ENCODE results near the gene PVR. TPM values are rescaled to one million over a fixed set of nuclear protein-coding genes. Genes with fewer than 3 reads are reported as not detected.

The PVR gene
- total RNA-seq, 2 donors from 2014 or later: 21.2 to 31.6 TPM

- DNase-seq: no peak
- H3K4me1 ChIP-seq (ENCODE audit: control insufficient read depth, insufficient read depth, low read length): no peaks in the 10 kb centered on the region
- H3K4me3 ChIP-seq (ENCODE audit: low read length): no peak overlapping the region
- TF ChIP-seq CTCF (conservative IDR thresholded peaks at IDR 0.05): no peak
- H3K27ac Mint-ChIP-seq: no peak overlapping the region
- H3K36me3 Mint-ChIP-seq (ENCODE audit: low read depth): peaks cover 1% of the 10 kb centered on the region
- no peak overlapping the region for H3K27ac ChIP-seq (ENCODE audit: low read depth, low read length)
- H3K9me3 ChIP-seq (ENCODE audit: control insufficient read depth, low read length): no peaks in the 10 kb centered on the region
- H3K27me3 Mint-ChIP-seq (ENCODE audit: insufficient read depth): peaks cover 5% of the 10 kb centered on the region
- peaks cover 28% of the 10 kb centered on the region for H3K4me1 Mint-ChIP-seq
- H3K4me3 Mint-ChIP-seq: no peak overlapping the region
- H3K9ac ChIP-seq (ENCODE audit: extremely low read depth, low read length, poor library complexity, severe bottlenecking): no peak overlapping the region
- H3K9me3 Mint-ChIP-seq: peaks cover 8% of the 10 kb centered on the region
- H3K27me3 ChIP-seq (ENCODE audit: control insufficient read depth, insufficient read depth, low read length, poor library complexity, severe bottlenecking): no peaks in the 10 kb centered on the region
- no peaks in the 10 kb centered on the region for H3K36me3 ChIP-seq (ENCODE audit: control insufficient read depth, insufficient read depth, low read length)
- 94 to 100% methylated on average over 1 to 2 of the region's 2 CpGs for WGBS, 2 experiments (ENCODE audit: insufficient coverage in 1 of 2, insufficient read length in 1 of 2)
These were observed 8.9 kb upstream of the PVR start for GRCh38 chr19:44634785-44635184.

GRCh38 chr19:44635581-44636438, 7.9 kb upstream of the PVR start:
- peaks cover 1% of the 10 kb centered on the region for H3K36me3 Mint-ChIP-seq (ENCODE audit: low read depth)
- peaks cover 29% of the 10 kb centered on the region for H3K4me1 Mint-ChIP-seq
- DNase-seq: no peak
- WGBS, 2 experiments (ENCODE audit: insufficient coverage in 1 of 2, insufficient read length in 1 of 2): 68 to 98% methylated on average over 2 to 3 of the region's 3 CpGs
- H3K9me3 ChIP-seq (ENCODE audit: control insufficient read depth, low read length): no peaks in the 10 kb centered on the region
- no peak overlapping the region for H3K27ac Mint-ChIP-seq
- H3K4me3 ChIP-seq (ENCODE audit: low read length): no peak overlapping the region
- peaks cover 5% of the 10 kb centered on the region for H3K27me3 Mint-ChIP-seq (ENCODE audit: insufficient read depth)
- no peak overlapping the region for H3K27ac ChIP-seq (ENCODE audit: low read depth, low read length)
- no peak for TF ChIP-seq CTCF (conservative IDR thresholded peaks at IDR 0.05)
- no peaks in the 10 kb centered on the region for H3K36me3 ChIP-seq (ENCODE audit: control insufficient read depth, insufficient read depth, low read length)
- H3K9me3 Mint-ChIP-seq: peaks cover 8% of the 10 kb centered on the region
- H3K27me3 ChIP-seq (ENCODE audit: control insufficient read depth, insufficient read depth, low read length, poor library complexity, severe bottlenecking): no peaks in the 10 kb centered on the region
- no peak overlapping the region for H3K4me3 Mint-ChIP-seq
- no peak overlapping the region for H3K9ac ChIP-seq (ENCODE audit: extremely low read depth, low read length, poor library complexity, severe bottlenecking)
- no peaks in the 10 kb centered on the region for H3K4me1 ChIP-seq (ENCODE audit: control insufficient read depth, insufficient read depth, low read length)

GRCh38 chr19:44636439-44637389, 7.0 kb upstream of the PVR start:
- Histone ChIP-seq H3K27ac (ENCODE audit: low read depth, low read length) (no peak overlapping the region), H3K27me3 (ENCODE audit: control insufficient read depth, insufficient read depth, low read length, poor library complexity, severe bottlenecking) (no peaks in the 10 kb centered on the region), H3K9ac (ENCODE audit: extremely low read depth, low read length, poor library complexity, severe bottlenecking) (no peak overlapping the region), H3K4me3 (ENCODE audit: low read length) (no peak overlapping the region), H3K36me3 (ENCODE audit: control insufficient read depth, insufficient read depth, low read length) (no peaks in the 10 kb centered on the region), H3K4me1 (ENCODE audit: control insufficient read depth, insufficient read depth, low read length) (no peaks in the 10 kb centered on the region), H3K9me3 (ENCODE audit: control insufficient read depth, low read length) (no peaks in the 10 kb centered on the region)
- H3K36me3 Mint-ChIP-seq (ENCODE audit: low read depth): peaks cover 1% of the 10 kb centered on the region
- H3K27me3 Mint-ChIP-seq (ENCODE audit: insufficient read depth): peaks cover 10% of the 10 kb centered on the region
- peaks cover 8% of the 10 kb centered on the region for H3K9me3 Mint-ChIP-seq
- WGBS, 2 experiments (ENCODE audit: insufficient coverage in 1 of 2, insufficient read length in 1 of 2): 80 to 82% methylated on average over 8 to 11 of the region's 11 CpGs
- peaks cover 29% of the 10 kb centered on the region for H3K4me1 Mint-ChIP-seq
- H3K4me3 Mint-ChIP-seq: no peak overlapping the region
- DNase-seq: no peak
- no peak for TF ChIP-seq CTCF (conservative IDR thresholded peaks at IDR 0.05)
- no peak overlapping the region for H3K27ac Mint-ChIP-seq

All from endodermal cell (in vitro differentiated cells).